Measurements from ENCODE around the gene SBF2. TPM values are rescaled to one million over a fixed set of nuclear protein-coding genes. Genes with fewer than 3 reads are reported as not detected.

SBF2 gene
- total and polyA plus RNA-seq, 11 donors: 10.4 to 33.9 (median 20.9) TPM

GRCh38 chr11:9774591-9775397 is 519.2 kb downstream of the SBF2 start:
- ATAC-seq (peak in 3 of 4 donors; percentile 56 to 66 (median 66)), DNase-seq (no peak)
- peaks cover 0 to 20% (median 10%) of the 10 kb centered on the region in 9 donors for H3K36me3 ChIP-seq
- H3K27ac ChIP-seq: peak overlapping the region in 7 of 12 donors; percentile 1 to 64 (median 33)
- intact Hi-C loops (cut with DNase I): no loop called here
- H3K9me3 ChIP-seq: no peaks in the 10 kb centered on the region
- no peak for TF ChIP-seq POLR2A (IDR thresholded peaks at IDR 0.05)
- no peak for TF ChIP-seq CTCF (IDR thresholded peaks at IDR 0.05)
- no peak overlapping the region for H3K4me3 ChIP-seq
- peaks cover 0 to 35% (median 12%) of the 10 kb centered on the region in 12 donors for H3K4me1 ChIP-seq
- WGBS, 4 donors: 51 to 57% (median 53%) methylated on average over 6 of the region's 6 CpGs
- no peaks in the 10 kb centered on the region for H3K27me3 ChIP-seq

- H3K9me3 ChIP-seq: no peaks in the 10 kb centered on the region
- H3K27ac ChIP-seq: peak overlapping the region in 1 of 12 donors; percentile 42
- peaks cover 0 to 35% (median 12%) of the 10 kb centered on the region in 12 donors for H3K4me1 ChIP-seq
- H3K27me3 ChIP-seq: no peaks in the 10 kb centered on the region
- peaks cover 0 to 13% (median 4%) of the 10 kb centered on the region in 9 donors for H3K36me3 ChIP-seq
- TF ChIP-seq CTCF (IDR thresholded peaks at IDR 0.05) (no peak), POLR2A (IDR thresholded peaks at IDR 0.05) (no peak)
- no peak for ATAC-seq
- no peak for DNase-seq
- no peak overlapping the region for H3K4me3 ChIP-seq
- intact Hi-C loops (cut with DNase I): no loop called here
Measured at GRCh38 chr11:9774109-9774508, 519.9 kb downstream of the SBF2 start.

- intact Hi-C loops (cut with DNase I): no loop called here
- H3K9me3 ChIP-seq: no peaks in the 10 kb centered on the region
- TF ChIP-seq CTCF (IDR thresholded peaks at IDR 0.05) (no peak), POLR2A (IDR thresholded peaks at IDR 0.05) (no peak)
- ATAC-seq (no peak), DNase-seq (no peak)
- 97 to 100% (median 100%) methylated on average over 2 of the region's 2 CpGs for WGBS, 4 donors
- no peak overlapping the region for H3K4me3 ChIP-seq
- peaks cover 0 to 11% (median 0%) of the 10 kb centered on the region in 9 donors for H3K36me3 ChIP-seq
- peaks cover 0 to 35% (median 12%) of the 10 kb centered on the region in 12 donors for H3K4me1 ChIP-seq
- peak overlapping the region in 1 of 12 donors; percentile 42 for H3K27ac ChIP-seq
- no peaks in the 10 kb centered on the region for H3K27me3 ChIP-seq
Measured at GRCh38 chr11:9773524-9773923, 520.5 kb downstream of the SBF2 start.

- ATAC-seq: no peak
- Histone ChIP-seq H3K4me3 (no peak overlapping the region), H3K9me3 (no peaks in the 10 kb centered on the region), H3K27ac (no peak overlapping the region), H3K4me1 (peaks cover 0 to 35% (median 12%) of the 10 kb centered on the region in 12 donors), H3K36me3 (peaks cover 0 to 3% (median 0%) of the 10 kb centered on the region in 9 donors), H3K27me3 (no peaks in the 10 kb centered on the region)
- no peak for DNase-seq
- WGBS, 4 donors: 97 to 100% (median 98%) methylated on average over 4 of the region's 4 CpGs
- intact Hi-C loops (cut with DNase I): no loop called here
- TF ChIP-seq CTCF (IDR thresholded peaks at IDR 0.05) (no peak), POLR2A (IDR thresholded peaks at IDR 0.05) (no peak)
Measured at GRCh38 chr11:9772218-9772617, 521.8 kb downstream of the SBF2 start.
